Amygdala (tissue), 56 donors: Measurements from ENCODE around the gene PTPRN2.

ENCODE experiments used
- DNase-seq, 56 donors: peaks; one replicate each; lab custom pipeline; 2025; lab: John Stamatoyannopoulos, UW

PTPRN2 gene

GRCh38 chr7:158498443-158499081 is 89.1 kb downstream of the PTPRN2 start:
- DNase-seq = no peak

- no peak for DNase-seq
Observed at GRCh38 chr7:158497627-158498026, 90.0 kb downstream of the PTPRN2 start.

- no peak for DNase-seq
Observed at GRCh38 chr7:158495786-158496185, 91.8 kb downstream of the PTPRN2 start.

- DNase-seq = peak in 1 of 56 donors; percentile 15
Observed at GRCh38 chr7:158495216-158495615, 92.4 kb downstream of the PTPRN2 start.

- no peak for DNase-seq
Observed at GRCh38 chr7:158494643-158495042, 93.0 kb downstream of the PTPRN2 start.

- DNase-seq = no peak
Observed at GRCh38 chr7:158494162-158494586, 93.4 kb downstream of the PTPRN2 start.

GRCh38 chr7:158492367-158492764 is 95.3 kb downstream of the PTPRN2 start:
- DNase-seq = no peak

GRCh38 chr7:158491094-158491493 is 96.5 kb downstream of the PTPRN2 start:
- no peak for DNase-seq

GRCh38 chr7:158490171-158490782 is 97.3 kb downstream of the PTPRN2 start:
- no peak for DNase-seq

- no peak for DNase-seq
Observed at GRCh38 chr7:158489462-158490155, 98.0 kb downstream of the PTPRN2 start.

GRCh38 chr7:158488181-158488971 is 99.2 kb downstream of the PTPRN2 start:
- DNase-seq = no peak

GRCh38 chr7:158487631-158488151 is 99.9 kb downstream of the PTPRN2 start:
- DNase-seq = peak in 1 of 56 donors; percentile 21

- no peak for DNase-seq
Observed at GRCh38 chr7:158486919-158487318, 100.7 kb downstream of the PTPRN2 start.

- no peak for DNase-seq
Observed at GRCh38 chr7:158484801-158485531, 102.7 kb downstream of the PTPRN2 start.

GRCh38 chr7:158482480-158482879 is 105.1 kb downstream of the PTPRN2 start:
- DNase-seq = no peak

- no peak for DNase-seq
Observed at GRCh38 chr7:158479664-158480025, 108.0 kb downstream of the PTPRN2 start.

- no peak for DNase-seq
Observed at GRCh38 chr7:158479021-158479663, 108.5 kb downstream of the PTPRN2 start.

- no peak for DNase-seq
Observed at GRCh38 chr7:158477866-158478265, 109.8 kb downstream of the PTPRN2 start.

GRCh38 chr7:158476331-158476932 is 111.2 kb downstream of the PTPRN2 start:
- DNase-seq = no peak
